Tibial nerve (tissue), 4 donors: Measurements from ENCODE around the gene CDHR3. TPM values are rescaled to one million over a fixed set of nuclear protein-coding genes. Genes with fewer than 3 reads are reported as not detected.

Experiments used
- DNase-seq, 2 donors: peaks; one replicate each; pipeline ENCODE4 v3.0.0-alpha.2; 2019; ENCODE audit warnings: low spot score in 2 of 2
- H3K27ac ChIP-seq, 4 donors: fragments of 200-600 bp; sonication (generic) in 3 of 4; one replicate each; pipeline ENCODE4 v1.5.1; 2017 to 2019; ENCODE audit warnings: mild to moderate bottlenecking in 1 of 4
- H3K27me3 ChIP-seq, 2 donors: fragments of 200-600 bp; sonication (generic) in 1 of 2; one replicate each; pipeline versions ENCODE4 v1.5.1 to v1.6.0; 2017 to 2019
- H3K36me3 ChIP-seq, 3 donors: fragments of 200-600 bp; sonication (generic); one replicate each; pipeline ENCODE4 v1.5.1; 2018 to 2019
- H3K4me1 ChIP-seq, 4 donors: fragments of 200-600 bp; sonication (generic) in 3 of 4; one replicate each; pipeline ENCODE4 v1.5.1; 2017 to 2019
- H3K4me3 ChIP-seq, 4 donors: fragments of 200-600 bp; sonication (generic) in 3 of 4; one replicate each; pipeline ENCODE4 v1.5.1; 2017 to 2019; ENCODE audit warnings: mild to moderate bottlenecking in 1 of 4, moderate library complexity in 1 of 4
- H3K9me3 ChIP-seq, 4 donors: fragments of 200-600 bp; sonication (generic) in 3 of 4; one replicate each; pipeline ENCODE4 v1.5.1; 2017 to 2019
- EP300 ChIP-seq, 2 donors: sonication (generic); formaldehyde crosslinking; IDR thresholded peaks; one replicate each; pipeline ENCODE4 v1.6.1; 2017; ENCODE audit warnings: antibody characterized with exemption in 2 of 2, mild to moderate bottlenecking in 1 of 2
- POLR2A ChIP-seq, 2 donors: fragments of 450-650 bp; IDR thresholded peaks; one replicate each; pipeline ENCODE4 v1.6.1; 2017; ENCODE audit warnings: antibody characterized with exemption in 2 of 2, mild to moderate bottlenecking in 2 of 2, moderate library complexity in 2 of 2
- WGBS, 2 donors: methylation state at CpG; one replicate each; pipeline ENCODE4 v1.1.5; 2018; 5-methylcytosine and 5-hydroxymethylcytosine counted together
- total RNA-seq, 4 donors: library from RNA; depleted of rRNA; stranded (reverse); fragments of >200 nt; gene quantifications; one replicate each; pipeline ENCODE4 v1.1.0, GENCODE V29; 2016
- TF ChIP-seq, protein P1 (sequence below), 5 experiments: fragments of 200-600 bp in 3 of 5; fragments of 450-650 bp in 2 of 5; sonication (generic) in 3 of 5; IDR thresholded peaks; one replicate each; pipeline ENCODE4 v1.5.1; 2016 to 2019; ENCODE audit warnings: antibody characterized with exemption in 5 of 5, mild to moderate bottlenecking in 3 of 5, moderate library complexity in 2 of 5

CDHR3 gene
- total RNA-seq, 4 donors from 2014 or later = 6.1 to 18.2 (median 10.5) TPM

DNA sequence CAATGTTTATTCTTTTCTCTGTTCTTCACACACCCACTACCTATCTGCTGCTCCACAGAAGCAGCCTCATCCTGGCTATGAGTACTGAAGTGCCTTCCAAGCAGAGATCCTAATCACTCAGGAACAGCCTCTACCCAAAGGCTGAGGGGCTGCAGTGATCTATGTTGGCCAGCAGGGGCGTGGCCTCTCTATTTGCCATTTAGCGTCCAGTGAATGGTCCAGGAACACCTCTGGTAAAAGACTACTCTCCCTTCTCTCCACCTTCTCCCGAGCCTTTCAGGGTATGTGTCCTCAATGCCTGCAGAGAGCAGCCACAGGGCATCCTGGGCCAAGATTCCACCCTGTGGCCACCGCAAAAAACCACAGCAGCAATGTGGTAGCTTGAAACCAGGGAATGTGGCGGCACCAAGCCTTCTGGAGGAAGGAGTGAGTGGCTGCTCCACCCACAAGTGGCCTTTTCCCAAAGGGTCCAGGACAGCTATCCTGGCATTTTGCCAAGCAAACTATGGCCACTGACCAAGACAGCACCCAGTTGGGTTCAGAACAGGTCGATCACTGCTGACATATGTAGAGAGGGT is 78.2 kb downstream of the CDHR3 start:
- H3K27me3 ChIP-seq = no peaks in the 10 kb centered on the region
- H3K4me3 ChIP-seq = no peak overlapping the region
- no peaks in the 10 kb centered on the region for H3K9me3 ChIP-seq
- H3K36me3 ChIP-seq = no peaks in the 10 kb centered on the region
- no peak overlapping the region for H3K27ac ChIP-seq
- TF ChIP-seq EP300 (IDR thresholded peaks at IDR 0.05) = no peak
- TF ChIP-seq, protein P1, sequence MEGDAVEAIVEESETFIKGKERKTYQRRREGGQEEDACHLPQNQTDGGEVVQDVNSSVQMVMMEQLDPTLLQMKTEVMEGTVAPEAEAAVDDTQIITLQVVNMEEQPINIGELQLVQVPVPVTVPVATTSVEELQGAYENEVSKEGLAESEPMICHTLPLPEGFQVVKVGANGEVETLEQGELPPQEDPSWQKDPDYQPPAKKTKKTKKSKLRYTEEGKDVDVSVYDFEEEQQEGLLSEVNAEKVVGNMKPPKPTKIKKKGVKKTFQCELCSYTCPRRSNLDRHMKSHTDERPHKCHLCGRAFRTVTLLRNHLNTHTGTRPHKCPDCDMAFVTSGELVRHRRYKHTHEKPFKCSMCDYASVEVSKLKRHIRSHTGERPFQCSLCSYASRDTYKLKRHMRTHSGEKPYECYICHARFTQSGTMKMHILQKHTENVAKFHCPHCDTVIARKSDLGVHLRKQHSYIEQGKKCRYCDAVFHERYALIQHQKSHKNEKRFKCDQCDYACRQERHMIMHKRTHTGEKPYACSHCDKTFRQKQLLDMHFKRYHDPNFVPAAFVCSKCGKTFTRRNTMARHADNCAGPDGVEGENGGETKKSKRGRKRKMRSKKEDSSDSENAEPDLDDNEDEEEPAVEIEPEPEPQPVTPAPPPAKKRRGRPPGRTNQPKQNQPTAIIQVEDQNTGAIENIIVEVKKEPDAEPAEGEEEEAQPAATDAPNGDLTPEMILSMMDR (IDR thresholded peaks at IDR 0.05) = peak; percentile 57 to 70 (median 62)
- WGBS, 2 donors = 45 to 59% methylated on average over 6 of the region's 6 CpGs
- DNase-seq = no peak
- H3K4me1 ChIP-seq = peaks cover 0 to 20% (median 4%) of the 10 kb centered on the region in 4 donors

DNA sequence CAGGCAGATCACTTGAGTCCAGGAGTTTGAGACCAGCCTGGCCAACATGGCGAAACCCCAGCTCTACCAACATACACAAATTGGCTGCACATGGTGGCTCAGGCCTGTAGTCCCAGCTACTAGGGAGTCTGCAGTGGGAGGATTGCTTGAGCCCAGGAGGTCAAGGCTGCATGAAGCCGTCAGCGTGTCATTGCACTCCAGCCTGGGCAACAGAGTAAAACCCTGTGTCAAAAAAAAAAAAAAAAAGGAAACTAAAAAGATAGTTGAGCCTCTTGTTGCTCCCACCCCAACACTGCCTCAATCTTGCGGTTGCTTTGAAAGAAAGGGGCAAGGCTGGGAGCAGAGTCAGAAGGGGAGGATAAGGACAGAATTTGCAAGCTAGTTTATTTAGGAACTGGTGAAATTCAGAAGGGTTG is 79.1 kb downstream of the CDHR3 start:
- H3K9me3 ChIP-seq = no peaks in the 10 kb centered on the region
- H3K4me1 ChIP-seq = peaks cover 0 to 20% (median 4%) of the 10 kb centered on the region in 4 donors
- H3K27ac ChIP-seq = no peak overlapping the region
- WGBS, 2 donors = 77 to 82% methylated on average over 4 of the region's 4 CpGs
- H3K36me3 ChIP-seq = no peaks in the 10 kb centered on the region
- DNase-seq = no peak
- no peak for TF ChIP-seq POLR2A (IDR thresholded peaks at IDR 0.05)
- TF ChIP-seq EP300 (IDR thresholded peaks at IDR 0.05) = no peak
- TF ChIP-seq, protein P1 (IDR thresholded peaks at IDR 0.05) = no peak
- H3K27me3 ChIP-seq = no peaks in the 10 kb centered on the region
- no peak overlapping the region for H3K4me3 ChIP-seq

DNA sequence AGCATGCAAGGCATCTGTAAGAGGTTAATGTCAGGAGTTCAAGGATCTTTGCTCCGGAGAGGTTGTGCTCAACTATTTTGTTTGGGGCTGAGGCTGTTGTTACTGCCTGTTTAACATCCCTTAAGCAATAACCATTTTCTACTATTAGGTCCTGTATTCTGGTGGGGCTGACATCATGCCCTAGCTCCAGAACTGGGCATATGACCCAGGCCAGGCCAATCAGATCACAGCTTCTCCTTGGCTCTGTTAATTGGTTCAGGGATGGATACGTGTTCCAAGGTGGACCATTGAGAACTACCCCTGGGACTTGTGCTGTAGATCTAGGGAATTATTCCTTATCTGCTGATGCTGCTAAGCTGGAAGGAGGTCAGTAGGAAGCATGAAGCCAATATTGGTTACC is 82.1 kb downstream of the CDHR3 start:
- WGBS, 2 donors = 67 to 68% methylated on average over 2 of the region's 2 CpGs
- TF ChIP-seq, protein P1 (IDR thresholded peaks at IDR 0.05) = no peak
- TF ChIP-seq EP300 (IDR thresholded peaks at IDR 0.05) (no peak), POLR2A (IDR thresholded peaks at IDR 0.05) (no peak)
- Histone ChIP-seq H3K27ac (no peak overlapping the region), H3K9me3 (no peaks in the 10 kb centered on the region), H3K36me3 (no peaks in the 10 kb centered on the region), H3K27me3 (no peaks in the 10 kb centered on the region), H3K4me1 (peaks cover 0 to 26% (median 6%) of the 10 kb centered on the region in 4 donors), H3K4me3 (no peak overlapping the region)
- no peak for DNase-seq

DNA sequence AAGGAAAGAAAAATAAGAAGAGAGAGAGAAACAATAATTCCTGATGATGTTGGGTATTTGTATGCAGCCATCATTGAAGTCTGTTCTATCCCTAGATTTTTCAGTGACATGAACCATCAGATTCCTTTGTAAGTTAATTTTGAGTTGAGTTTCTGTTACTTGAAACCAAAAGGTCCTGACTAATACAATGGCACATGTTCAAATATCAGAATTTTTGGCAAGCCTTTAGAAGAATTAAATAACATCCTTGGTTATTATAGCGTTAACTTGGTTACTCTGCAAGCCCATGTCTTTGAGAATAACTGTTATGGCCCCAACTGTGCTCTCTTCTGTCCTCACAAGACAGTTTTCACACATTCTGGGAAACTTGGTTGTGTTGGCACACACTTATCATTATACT is 82.5 kb downstream of the CDHR3 start:
- no peaks in the 10 kb centered on the region for H3K9me3 ChIP-seq
- peaks cover 0 to 30% (median 7%) of the 10 kb centered on the region in 4 donors for H3K4me1 ChIP-seq
- TF ChIP-seq, protein P1 (IDR thresholded peaks at IDR 0.05) = no peak
- no peak overlapping the region for H3K4me3 ChIP-seq
- DNase-seq = no peak
- no peak overlapping the region for H3K27ac ChIP-seq
- no peaks in the 10 kb centered on the region for H3K27me3 ChIP-seq
- 53 to 74% methylated on average over 1 of the region's 1 CpG for WGBS, 2 donors
- H3K36me3 ChIP-seq = no peaks in the 10 kb centered on the region

DNA sequence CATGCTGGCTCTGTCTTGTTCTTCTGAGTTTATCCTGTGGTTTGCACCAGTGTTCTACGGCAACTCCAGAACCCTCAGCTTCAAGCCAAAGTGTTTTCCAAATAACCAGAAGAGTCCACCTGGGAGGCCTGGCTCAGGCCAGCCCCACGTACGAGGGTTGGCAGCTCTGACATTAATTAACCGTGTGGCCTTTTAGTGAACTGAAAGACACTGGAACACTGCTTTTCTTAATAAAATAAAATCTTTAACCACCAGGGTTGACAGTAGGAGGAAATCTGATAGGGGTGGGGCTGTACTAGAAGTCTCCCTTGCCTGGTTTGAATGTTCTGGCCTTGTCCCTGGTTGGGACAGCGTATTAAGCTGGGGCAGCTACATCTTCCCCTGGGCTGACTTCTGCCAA is 84.1 kb downstream of the CDHR3 start:
- DNase-seq = no peak
- 67 to 71% methylated on average over 5 of the region's 5 CpGs for WGBS, 2 donors
- Histone ChIP-seq H3K27ac (no peak overlapping the region), H3K9me3 (no peaks in the 10 kb centered on the region), H3K4me1 (peaks cover 0 to 25% (median 5%) of the 10 kb centered on the region in 4 donors), H3K4me3 (no peak overlapping the region), H3K36me3 (no peaks in the 10 kb centered on the region), H3K27me3 (no peaks in the 10 kb centered on the region)
- TF ChIP-seq POLR2A (IDR thresholded peaks at IDR 0.05) (no peak), EP300 (IDR thresholded peaks at IDR 0.05) (no peak)
- TF ChIP-seq, protein P1 (IDR thresholded peaks at IDR 0.05) = no peak
